NCI-H510A treated with DMSO at 0.1 percent for 48 hours (cell line): ENCODE results near the gene SLC12A8.
A peak's percentile ranks its signal among the peaks of the same experiment; 100 is the strongest.

ENCODE experiments used
- DNase-seq: peaks from one replicate; lab custom pipeline; 2025; lab: John Stamatoyannopoulos, UW

The SLC12A8 gene

GRCh38 chr3:125073390-125073905 is 139.1 kb downstream of the SLC12A8 start:
- no peak for DNase-seq

- no peak for DNase-seq
These were observed 139.7 kb downstream of the SLC12A8 start for GRCh38 chr3:125072749-125073389.

GRCh38 chr3:125072301-125072700 is 140.2 kb downstream of the SLC12A8 start:
- no peak for DNase-seq

- DNase-seq, result no peak
These were observed 142.4 kb downstream of the SLC12A8 start for GRCh38 chr3:125069968-125070745.

GRCh38 chr3:125069452-125069851 is 143.1 kb downstream of the SLC12A8 start:
- no peak for DNase-seq

GRCh38 chr3:125068265-125068664 is 144.3 kb downstream of the SLC12A8 start:
- DNase-seq, result no peak

GRCh38 chr3:125067225-125067624 is 145.3 kb downstream of the SLC12A8 start:
- no peak for DNase-seq

GRCh38 chr3:125062904-125063618 is 149.5 kb downstream of the SLC12A8 start:
- DNase-seq, result no peak

- no peak for DNase-seq
These were observed 150.9 kb downstream of the SLC12A8 start for GRCh38 chr3:125061646-125062045.

GRCh38 chr3:125061170-125061569 is 151.4 kb downstream of the SLC12A8 start:
- DNase-seq, result no peak

GRCh38 chr3:125059488-125060245 is 152.9 kb downstream of the SLC12A8 start:
- DNase-seq, result no peak

- no peak for DNase-seq
These were observed 153.6 kb downstream of the SLC12A8 start for GRCh38 chr3:125058959-125059358.

- DNase-seq, result no peak
These were observed 154.0 kb downstream of the SLC12A8 start for GRCh38 chr3:125058529-125058928.

GRCh38 chr3:125057186-125057850 is 155.2 kb downstream of the SLC12A8 start:
- DNase-seq, result no peak

GRCh38 chr3:125055913-125056745 is 156.4 kb downstream of the SLC12A8 start, which contains the start of gene HEG1:
TSS of gene HEG1 (minus strand) at chr3:125055997. CDS start at chr3:125055890, 107 bp downstream.
- DNase-seq, result peak; percentile 44

GRCh38 chr3:125055331-125055912 is 157.1 kb downstream of the SLC12A8 start:
- DNase-seq, result no peak

GRCh38 chr3:125054449-125055329 is 157.9 kb downstream of the SLC12A8 start:
- DNase-seq, result peak; percentile 8

- no peak for DNase-seq
These were observed 158.5 kb downstream of the SLC12A8 start for GRCh38 chr3:125054062-125054448.

GRCh38 chr3:125053304-125053699 is 159.2 kb downstream of the SLC12A8 start:
- DNase-seq, result no peak
